Fibroblast of peridontal ligament (primary cell): ENCODE data around the gene KRTAP12-4.
"Not testable (repeated sequence)": the region's sequence is repeated elsewhere in the genome, so short reads cannot be mapped to it uniquely, and the experiment has no call there.

Source experiments
- DNase-seq: peaks from one replicate; pipeline ENCODE4 v3.0.0-alpha.2; 2010; ENCODE audit errors: extremely low read depth

The KRTAP12-4 gene

DNA sequence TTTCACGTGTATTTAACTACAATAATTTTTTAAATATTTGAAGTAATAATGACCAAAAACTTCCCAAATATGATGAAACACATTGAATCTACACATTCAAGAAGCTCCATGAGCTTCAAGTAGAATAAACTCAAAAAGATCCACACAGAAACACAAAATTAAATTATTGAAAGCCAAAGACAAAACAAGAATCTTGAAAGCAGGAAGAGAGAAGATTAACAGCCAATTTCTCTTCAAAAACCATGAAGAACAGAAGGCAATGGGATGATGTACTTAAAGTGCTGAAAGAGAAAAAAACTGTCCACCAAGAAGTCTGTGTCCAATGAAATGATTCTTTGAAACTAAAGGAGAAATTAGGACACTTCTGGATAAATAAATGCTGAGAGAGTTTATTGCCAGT is 22.4 kb downstream of the KRTAP12-4 start:
- no peak for DNase-seq

DNA sequence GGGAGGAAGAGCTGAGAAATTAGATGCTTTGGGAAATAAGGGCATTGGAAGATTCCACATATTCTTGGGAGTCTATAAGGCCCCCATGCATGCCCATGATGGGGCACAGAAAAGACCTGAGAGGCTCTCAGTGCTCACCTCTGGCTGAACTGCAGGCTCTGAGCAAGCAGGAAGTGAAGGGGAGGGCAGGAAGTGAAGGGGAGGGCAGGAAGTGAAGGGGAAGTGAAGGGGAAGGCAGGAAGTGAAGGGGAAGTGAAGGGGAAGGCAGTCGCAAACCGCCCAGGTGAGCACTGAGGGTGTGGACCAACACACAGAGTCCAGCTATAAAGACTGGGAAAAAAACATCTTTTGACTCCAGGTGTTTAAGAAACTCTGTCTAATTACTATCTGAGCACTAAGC is 24.0 kb downstream of the KRTAP12-4 start:
- DNase-seq, result no peak

DNA sequence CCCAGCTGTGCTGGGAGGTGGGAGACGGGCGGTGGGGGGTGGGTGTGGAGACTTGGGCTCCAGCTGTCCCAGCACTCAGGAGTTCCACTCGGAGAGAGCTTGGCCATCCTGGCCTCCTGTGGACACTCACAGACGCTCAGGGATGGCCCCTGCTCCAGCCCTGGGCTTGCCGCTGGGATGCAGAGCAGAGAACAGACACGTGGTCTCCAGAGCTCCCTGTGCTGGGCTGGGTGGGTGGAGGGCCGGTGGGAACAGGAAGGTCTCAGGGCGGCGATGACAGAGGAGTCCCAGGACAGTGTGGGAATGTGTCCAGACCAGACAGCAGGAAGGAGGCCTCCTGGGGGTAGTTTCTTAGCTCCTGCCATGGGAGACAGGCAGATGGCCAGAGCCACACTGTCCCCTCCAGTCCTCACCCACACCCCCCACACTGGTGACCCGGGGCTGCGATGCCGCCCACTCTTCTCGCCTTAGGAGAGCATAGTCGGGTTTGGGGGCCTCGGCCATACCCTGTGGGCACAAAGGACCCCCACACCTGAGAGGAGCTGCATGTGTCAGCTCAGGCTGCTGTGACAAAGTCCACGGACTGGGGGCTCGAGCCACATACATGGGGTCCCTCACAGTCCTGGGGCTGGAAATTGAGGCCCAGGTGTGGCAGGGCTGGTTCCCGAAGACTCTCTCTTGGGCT is 25.6 kb downstream of the KRTAP12-4 start:
- no peak for DNase-seq

DNA sequence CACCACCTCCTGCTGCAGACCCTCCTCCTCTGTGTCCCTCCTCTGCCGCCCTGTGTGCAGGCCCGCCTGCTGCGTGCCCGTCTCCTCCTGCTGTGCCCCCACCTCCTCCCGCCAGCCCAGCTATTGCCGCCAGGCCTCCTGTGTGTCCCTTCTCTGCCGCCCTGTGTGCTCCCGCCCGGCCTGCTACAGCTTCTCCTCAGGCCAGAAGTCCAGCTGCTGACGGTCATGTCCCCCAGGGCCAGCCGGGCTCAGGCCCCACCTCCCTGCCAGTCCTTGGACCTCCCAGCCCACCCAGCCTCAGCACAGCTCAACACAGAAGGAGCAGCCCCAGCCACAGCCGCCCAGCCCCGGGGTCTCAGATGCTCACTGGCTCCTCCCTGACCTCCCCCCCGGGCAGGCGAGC is 26.6 kb downstream of the KRTAP12-4 start:
- not testable (repeated sequence) for DNase-seq

DNA sequence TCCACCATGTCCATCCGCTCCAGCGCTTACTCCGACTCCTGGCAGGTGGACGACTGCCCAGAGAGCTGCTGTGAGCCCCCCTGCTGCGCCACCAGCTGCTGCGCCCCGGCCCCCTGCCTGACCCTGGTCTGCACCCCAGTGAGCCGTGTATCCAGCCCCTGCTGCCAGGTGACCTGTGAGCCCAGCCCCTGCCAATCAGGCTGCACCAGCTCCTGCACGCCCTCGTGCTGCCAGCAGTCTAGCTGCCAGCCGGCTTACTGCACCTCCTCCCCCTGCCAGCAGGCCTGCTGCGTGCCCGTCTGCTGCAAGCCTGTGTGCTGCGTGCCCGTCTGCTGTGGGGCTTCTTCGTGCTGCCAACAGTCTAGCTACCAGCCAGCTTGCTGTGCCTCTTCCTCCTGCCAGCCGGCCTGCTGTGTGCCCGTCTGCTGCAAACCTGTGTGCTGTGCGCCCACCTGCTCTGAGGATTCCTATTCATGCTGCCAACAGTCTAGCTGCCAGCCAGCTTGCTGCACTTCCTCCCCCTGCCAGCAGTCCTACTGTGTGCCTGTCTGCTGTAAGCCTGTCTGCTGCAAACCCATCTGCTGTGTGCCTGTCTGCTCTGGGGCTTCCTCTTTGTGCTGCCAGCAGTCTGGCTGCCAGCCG is 27.2 kb downstream of the KRTAP12-4 start:
- not testable (repeated sequence) for DNase-seq

DNA sequence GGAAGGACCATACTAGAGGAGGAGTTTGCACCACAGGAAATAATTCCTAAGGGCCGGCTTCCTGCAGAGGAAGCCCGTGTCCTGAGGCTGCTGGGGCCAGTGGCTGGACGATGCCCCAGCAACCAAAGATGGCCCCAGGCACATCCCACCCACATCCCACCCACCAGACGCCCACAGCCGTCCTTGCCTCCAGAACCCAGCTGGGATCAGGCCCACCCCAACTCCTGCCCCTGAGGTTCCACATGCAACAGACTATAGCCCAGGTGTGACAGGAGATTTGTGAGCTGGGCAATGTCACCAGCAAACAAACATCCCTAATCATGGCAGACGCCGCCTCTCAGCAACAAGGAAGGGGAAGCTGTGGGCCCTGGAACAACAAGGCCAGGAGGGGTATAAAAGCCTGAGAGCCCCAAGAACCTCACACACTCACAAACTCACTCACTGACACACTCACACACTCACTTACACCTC is 27.8 kb downstream of the KRTAP12-4 start, which contains the start of gene KRTAP10-9:
KRTAP10-9 (plus strand) TSS at position 421 of the 471 bp plus-strand sequence. CDS start 79 bp downstream, outside the sequence.
- no peak for DNase-seq

DNA sequence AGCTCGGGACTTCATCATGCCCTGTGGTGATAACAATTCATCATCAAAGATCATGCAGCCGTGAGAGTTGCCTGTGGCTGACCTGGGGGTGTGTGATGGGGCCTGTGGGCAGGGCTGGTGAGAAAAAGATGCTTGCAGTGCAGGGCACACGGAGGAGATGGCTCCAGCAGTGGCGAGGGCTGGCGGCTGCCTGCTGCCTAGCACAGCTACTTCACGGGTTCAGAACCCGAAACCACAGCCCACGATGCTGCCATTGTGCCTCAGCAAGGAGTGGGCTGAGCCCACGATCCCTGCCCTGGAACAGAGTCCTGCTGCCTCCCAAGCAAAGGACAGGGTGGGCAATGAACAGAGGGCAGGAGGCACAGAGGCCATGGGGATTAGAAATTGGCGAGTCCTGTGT is 28.2 kb downstream of the KRTAP12-4 start:
- DNase-seq, result no peak

DNA sequence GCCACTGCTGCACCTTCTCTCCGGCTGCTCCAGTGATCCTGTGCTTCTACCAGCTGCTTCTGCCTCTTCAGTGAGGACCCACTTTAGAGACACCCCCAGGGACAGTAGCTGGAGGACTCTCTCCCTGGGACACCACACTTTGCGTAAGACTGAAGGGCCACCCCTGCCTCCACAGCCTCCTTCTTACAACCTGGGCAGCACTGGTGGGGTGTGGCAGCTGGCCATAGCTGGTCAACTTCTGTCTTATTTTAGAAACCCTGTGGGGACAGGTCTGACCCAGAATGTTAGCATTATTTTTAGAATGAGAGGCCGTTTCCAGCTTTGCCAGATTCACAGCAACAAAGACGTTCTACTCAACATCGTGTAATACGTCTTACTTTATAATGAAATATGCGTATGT is 28.7 kb downstream of the KRTAP12-4 start:
- no peak for DNase-seq

DNA sequence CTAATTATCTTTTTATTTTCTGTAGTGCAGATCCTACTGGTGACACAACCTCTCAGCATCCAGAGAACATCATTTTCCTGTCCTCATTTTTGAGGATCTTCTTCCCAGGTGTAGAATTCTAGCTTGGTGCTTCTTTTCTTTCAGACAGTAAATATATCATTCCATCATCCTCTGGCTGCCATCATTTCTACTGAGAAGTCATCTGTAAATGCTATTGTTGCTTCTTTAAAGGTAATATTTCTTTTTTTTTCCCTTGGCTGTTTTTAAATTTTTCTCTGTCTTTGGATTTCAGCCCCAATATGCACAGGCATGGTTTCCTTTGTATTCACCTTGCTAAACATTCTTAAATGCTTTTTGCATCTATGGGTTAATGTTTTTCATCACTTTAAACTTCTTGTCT is 30.9 kb downstream of the KRTAP12-4 start:
- no peak for DNase-seq

DNA sequence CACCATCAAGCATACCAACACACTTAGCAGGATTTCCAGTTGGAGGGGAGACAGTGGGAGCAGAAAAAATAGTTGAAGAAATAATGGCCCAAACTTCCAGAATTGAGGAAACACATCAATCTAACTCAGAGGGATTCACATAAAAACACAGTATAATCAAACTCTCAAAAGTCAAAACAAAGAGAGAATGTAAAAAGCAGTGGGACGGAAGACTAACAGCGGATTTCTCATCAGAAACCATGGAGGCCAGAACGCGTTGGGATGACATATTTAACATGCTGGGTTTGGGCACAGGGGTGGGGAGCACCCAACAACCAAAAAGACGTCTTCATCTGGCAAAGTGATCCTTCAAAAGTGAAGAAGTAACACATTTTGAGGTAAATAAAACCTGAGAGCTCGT is 34.6 kb downstream of the KRTAP12-4 start:
- no peak for DNase-seq

DNA sequence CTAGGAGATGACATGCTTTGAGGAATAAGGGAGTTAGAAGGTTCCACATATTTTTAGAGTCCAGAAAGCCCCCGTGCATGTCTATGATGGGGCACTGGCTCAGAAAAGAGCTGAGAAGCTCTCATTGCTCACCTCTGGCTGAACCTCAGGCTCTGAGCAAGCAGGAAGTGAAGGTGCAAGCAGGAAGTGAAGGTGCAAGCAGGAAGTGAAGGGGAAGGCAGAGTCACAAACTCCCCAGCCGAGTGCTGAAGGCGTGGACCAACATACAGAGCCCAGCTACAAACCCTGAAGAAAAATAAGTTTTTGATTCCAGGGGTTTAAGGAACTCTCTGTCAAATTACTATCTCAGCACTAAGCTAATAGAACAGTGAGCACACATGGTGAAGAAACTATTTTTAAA is 35.5 kb downstream of the KRTAP12-4 start:
- no peak for DNase-seq

DNA sequence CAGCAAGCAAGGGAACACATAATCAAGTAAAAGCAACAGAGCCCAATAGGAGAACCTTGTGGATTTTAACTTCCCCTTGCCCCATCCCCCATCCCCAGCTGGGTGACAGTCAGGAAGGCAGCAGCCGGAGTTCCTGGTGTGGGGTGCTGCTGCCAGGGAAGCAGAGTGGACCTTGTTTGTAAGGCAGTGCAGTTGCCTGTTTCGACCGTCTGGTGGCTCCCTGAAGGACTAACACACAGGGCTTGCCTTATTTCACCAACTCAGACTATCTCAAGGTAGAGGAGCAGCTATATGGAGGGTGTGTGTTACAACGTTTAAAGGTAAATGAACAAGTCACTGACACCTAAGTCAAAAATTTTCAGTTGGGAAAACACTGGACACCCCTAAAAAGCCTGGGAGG is 36.0 kb downstream of the KRTAP12-4 start:
- no peak for DNase-seq

DNA sequence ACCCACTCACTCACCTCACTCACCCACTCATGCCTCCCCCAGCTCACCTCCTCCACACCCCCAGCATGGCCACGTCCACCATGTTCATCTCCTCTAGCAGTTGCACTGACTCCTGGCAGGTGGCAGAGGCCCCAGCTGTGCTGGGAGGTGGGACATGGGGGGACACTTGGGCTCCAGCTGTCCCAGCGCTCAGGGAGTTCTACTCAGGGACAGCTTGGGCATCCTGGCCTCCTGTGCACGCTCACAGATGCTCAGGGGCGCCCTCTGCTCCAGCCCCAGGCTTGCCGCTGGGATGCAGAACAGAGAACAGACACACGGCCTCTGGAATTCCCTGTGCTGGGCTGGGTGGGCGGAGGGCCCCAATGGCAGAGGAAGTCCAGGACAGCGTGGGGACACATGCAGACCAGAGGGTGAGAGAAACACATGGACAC is 37.4 kb downstream of the KRTAP12-4 start:
- DNase-seq, result no peak

DNA sequence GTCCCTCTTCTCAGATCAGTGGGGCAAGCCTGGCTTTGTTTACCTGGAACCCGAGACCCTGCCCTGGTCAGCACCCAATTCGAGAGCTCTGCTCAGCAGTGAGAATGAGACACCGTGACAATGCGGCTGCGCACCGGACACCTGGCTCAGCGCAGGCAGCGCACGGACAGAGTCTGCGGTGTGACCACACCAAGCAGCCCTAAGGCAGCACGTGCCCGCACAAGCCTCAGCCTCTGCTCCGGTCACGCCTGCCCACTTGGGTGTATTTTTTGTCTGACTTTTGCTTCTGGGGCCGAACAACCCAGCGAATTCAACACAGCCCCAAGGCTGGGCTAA is 37.9 kb downstream of the KRTAP12-4 start:
- no peak for DNase-seq

DNA sequence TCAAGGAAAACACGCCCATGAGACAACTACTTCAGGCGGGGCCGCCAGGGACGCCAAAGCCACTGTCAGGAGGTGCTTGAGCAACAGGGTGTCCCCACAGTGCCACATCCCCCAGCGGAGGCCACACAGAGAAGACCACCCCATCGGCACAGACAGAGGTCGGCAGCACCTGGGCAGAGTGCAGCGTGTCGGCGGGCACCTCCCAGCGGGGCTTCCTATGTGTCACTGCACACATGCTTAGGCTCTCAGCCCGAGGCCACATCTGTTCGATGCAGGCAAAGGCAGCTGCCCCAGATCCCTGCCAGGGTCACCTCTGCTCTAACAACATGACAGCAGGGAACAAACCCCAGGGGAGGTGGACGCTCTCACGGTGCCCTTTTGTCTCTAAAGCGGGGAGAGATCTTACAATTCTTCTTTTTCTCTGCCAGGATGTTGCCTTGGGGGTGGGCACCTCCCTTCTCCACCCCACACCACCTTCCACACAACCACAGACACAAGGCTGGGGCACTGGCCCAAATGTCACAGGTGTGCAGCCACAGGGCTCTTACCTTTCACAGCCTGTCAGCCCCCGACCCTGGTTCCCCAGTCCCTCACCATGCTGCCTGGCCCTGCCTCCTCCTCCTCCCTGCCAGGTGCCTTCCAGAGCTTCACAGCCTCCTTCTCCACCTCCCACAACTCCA is 38.4 kb downstream of the KRTAP12-4 start:
- DNase-seq, result no peak

DNA sequence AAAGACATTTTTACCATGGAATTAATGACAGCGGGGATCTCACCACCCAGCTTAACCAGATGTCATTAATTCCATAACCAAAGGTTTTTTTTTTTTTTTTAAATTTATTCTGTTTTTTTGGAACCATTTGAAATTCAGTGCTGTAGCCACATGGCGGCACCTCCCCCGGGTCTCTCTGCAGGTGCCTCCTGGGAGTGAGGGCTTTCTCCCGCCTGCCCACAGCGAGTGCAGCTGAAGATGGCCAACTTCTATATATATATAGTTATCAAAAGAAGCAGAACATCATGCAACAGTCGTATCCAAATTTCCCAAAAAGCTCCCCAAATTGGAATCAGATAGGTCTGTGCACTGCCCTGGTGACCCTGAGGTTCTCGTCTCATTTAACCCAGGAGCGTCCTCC is 39.0 kb downstream of the KRTAP12-4 start:
- no peak for DNase-seq

DNA sequence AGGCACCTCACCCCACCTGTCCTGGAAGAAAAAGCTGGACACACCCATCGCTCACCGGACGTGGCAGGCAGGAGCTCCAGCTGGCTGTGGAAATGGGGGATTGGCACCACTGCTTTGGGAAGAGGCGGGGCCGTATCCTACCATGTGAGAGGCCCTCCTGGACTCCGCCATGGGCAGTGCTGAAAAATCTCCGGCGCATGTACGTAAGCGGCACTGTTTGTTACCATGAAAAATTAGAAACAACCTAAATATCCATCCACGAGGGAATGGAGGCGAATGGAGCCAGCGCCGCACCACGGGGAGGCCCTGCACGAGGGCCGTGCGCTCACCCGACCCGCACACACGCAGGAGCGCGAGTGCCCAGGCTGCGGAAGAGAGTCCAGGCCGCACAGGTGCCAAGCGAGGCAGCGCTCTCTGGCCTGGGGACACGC is 39.5 kb downstream of the KRTAP12-4 start:
- no peak for DNase-seq

DNA sequence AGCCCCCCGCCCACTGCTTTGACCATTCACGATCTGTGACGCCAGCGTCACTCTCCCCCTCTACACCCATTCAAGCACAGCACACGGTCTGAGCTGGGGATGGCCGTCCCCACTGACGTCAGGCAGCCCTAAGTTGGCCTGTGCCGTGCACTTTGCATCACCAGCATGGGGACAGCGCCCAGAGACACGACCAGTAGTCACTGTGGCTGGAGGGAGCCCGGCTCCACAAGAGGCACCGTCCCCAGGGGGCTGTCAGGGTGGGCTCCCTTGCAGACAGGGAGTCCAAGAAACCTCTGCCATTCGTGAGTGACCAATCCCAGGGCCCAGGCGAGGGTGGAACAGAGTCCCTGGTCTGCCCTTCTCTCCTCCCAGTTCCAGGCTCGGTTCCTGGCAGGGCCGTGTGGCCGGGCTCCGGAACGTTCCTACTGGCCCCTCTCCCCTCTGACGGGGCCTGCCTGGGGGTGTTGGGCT is 40.3 kb downstream of the KRTAP12-4 start:
- no peak for DNase-seq

DNA sequence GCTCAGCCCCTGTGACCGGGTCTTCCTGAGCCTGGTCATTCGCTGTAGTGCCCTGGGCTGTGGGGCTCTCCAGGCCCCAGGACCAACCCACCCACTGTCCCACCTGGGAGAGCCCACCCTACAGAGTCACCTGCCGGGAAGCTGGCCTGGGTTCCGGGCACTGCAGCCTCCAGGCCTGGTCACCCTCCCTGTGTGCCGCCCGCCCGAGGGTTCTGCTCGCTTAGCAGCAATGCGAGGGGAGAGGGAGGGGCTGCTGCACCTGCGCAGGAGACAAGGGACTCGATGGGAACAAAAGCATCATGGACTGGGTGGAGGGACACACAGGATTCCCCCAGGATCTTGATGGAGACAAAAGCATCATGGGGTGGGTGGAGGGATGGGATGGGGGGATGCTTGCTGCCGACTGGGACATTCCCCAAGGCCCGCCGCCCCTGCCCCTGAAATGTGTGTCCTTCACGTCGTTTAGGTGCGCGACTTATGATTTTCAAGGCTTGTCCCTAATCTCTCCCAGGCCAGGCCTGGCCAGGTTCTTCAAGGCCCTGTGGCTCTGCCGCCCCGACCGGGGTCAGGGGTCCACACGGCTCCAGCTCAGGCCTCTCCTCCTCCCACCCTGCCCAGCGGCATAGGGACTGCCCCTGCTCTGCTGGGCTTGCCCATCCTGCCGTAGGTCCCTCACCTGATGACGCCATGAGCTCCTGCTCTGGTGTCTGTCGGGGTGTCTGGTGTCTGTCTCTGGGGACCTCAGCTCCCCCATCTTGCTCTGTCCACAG is 40.9 kb downstream of the KRTAP12-4 start:
- no peak for DNase-seq

DNA sequence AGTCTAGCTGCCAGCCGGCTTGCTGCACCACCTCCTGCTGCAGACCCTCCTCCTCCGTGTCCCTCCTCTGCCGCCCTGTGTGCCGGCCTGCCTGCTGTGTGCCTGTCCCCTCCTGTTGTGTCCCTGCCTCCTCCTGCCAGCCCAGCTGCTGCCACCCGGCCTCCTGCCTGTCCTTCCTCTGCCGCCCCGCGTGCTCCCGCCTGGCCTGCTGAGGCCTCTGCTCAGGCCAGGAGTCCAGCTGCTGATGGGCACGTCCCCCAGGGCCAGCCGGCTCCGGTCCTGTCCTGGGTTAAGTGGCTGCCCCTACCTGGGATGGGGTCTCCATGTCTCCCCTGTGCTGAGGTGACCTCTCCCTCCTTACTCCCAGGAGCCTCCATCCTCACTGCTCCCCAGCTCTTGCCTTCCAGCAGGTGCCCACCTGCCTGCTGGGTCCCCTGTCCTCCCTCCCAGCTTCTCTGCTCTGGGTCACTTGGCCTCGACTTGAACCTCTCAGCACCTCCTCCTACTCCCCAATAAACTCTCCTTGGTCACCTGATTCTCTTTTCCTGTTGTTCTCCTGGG is 41.7 kb downstream of the KRTAP12-4 start:
- no peak for DNase-seq

DNA sequence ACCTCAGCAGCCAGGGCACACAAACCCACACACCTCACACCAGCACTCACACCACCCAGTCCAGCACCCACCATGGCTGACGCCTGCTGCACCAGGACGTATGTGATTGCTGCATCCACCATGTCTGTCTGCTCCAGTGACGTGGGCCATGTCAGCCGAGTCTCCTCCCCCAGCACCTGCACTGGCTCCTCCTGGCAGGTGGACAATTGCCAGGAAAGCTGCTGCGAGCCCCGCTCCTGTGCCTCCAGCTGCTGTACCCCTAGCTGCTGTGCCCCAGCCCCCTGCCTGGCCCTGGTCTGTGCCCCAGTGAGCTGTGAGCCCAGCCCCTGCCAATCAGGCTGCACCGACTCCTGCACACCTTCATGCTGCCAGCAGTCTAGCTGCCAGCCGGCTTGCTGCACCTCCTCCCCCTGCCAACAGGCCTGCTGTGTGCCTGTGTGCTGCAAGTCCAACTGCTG is 42.4 kb downstream of the KRTAP12-4 start, which contains the start of gene KRTAP10-8:
KRTAP10-8 (plus strand) TSS at position 51 of the 458 bp plus-strand sequence; CDS start at position 73, 22 bp downstream.
- DNase-seq, result no peak
